Right renal cortex interstitium (tissue), 3 donors: ENCODE results near the gene SUOX. TPM values are rescaled to one million over a fixed set of nuclear protein-coding genes. Genes with fewer than 3 reads are reported as not detected.
A peak's percentile ranks its signal among the peaks of the same experiment; 100 is the strongest.
"Not testable (repeated sequence)": the region's sequence is repeated elsewhere in the genome, so short reads cannot be mapped to it uniquely, and the experiment has no call there.

Experiments
- DNase-seq, 3 donors: peaks; one replicate each; pipeline ENCODE4 v3.0.0-alpha.2; 2013; ENCODE audit warnings: low read depth in 3 of 3, low spot score in 2 of 3
- polyA plus RNA-seq, 3 donors: library from polyadenylated mRNA; unstranded; fragments of 120-200 nt; gene quantifications; one replicate each; pipeline ENCODE4 v1.2.1, GENCODE V29; 2013; ENCODE audit not compliant: insufficient read length in 3 of 3

The SUOX gene
- polyA plus RNA-seq, 3 donors = 47.0 to 48.1 (median 47.4) TPM

GRCh38 chr12:55982319-55982936 is 14.6 kb upstream of the SUOX start:
- no peak for DNase-seq

- DNase-seq = no peak
Measured at GRCh38 chr12:55983232-55983842, 13.7 kb upstream of the SUOX start.

- no peak for DNase-seq
Measured at GRCh38 chr12:55984861-55985260, 12.2 kb upstream of the SUOX start.

- no peak for DNase-seq
Measured at GRCh38 chr12:55985341-55985740, 11.7 kb upstream of the SUOX start.

GRCh38 chr12:55985976-55986375 is 11.1 kb upstream of the SUOX start:
- DNase-seq = not testable (repeated sequence)

GRCh38 chr12:55991110-55991509 is 6.0 kb upstream of the SUOX start:
- DNase-seq = no peak

- DNase-seq = no peak
Measured at GRCh38 chr12:55993230-55993853, 3.7 kb upstream of the SUOX start.

- DNase-seq = no peak
Measured at GRCh38 chr12:55995366-55995765, 1.7 kb upstream of the SUOX start.

GRCh38 chr12:55996201-55996714 is 818 bp upstream of the SUOX start:
- peak in 1 of 3 donors; percentile 63 for DNase-seq

- no peak for DNase-seq
Measured at GRCh38 chr12:55997535-55997859, 421 bp downstream of the SUOX start.

- DNase-seq = not testable (repeated sequence)
Measured at GRCh38 chr12:55999522-55999921, 2.4 kb downstream of the SUOX start.

GRCh38 chr12:55999999-56000540 is 3.0 kb downstream of the SUOX start:
- not testable (repeated sequence) for DNase-seq

GRCh38 chr12:56001487-56002100 is 4.5 kb downstream of the SUOX start:
- no peak for DNase-seq

- not testable (repeated sequence) for DNase-seq
Measured at GRCh38 chr12:56003376-56003775, 6.3 kb downstream of the SUOX start.

- DNase-seq = no peak
Measured at GRCh38 chr12:56004211-56004610, 7.1 kb downstream of the SUOX start.

- DNase-seq = peak in 1 of 3 donors; percentile 38
Measured at GRCh38 chr12:56007564-56008559, 10.8 kb downstream of the SUOX start.

- DNase-seq = no peak
Measured at GRCh38 chr12:56010111-56010570, 13.1 kb downstream of the SUOX start.

- no peak for DNase-seq
Measured at GRCh38 chr12:56011509-56012090, 14.5 kb downstream of the SUOX start.

GRCh38 chr12:56013482-56013881 is 16.4 kb downstream of the SUOX start:
- DNase-seq = no peak

- DNase-seq = no peak
Measured at GRCh38 chr12:56014205-56014604, 17.1 kb downstream of the SUOX start.
